HepG2 (cell line): ENCODE data around the gene DFFA. TPM values are rescaled to one million over a fixed set of nuclear protein-coding genes. Genes with fewer than 3 reads are reported as not detected.

ENCODE experiments used
- ISL2 ChIP-seq: sonication (generic); formaldehyde crosslinking; IDR thresholded peaks from 2 replicates; pipeline ENCODE4 v1.5.0; 2020; ENCODE audit warnings: missing genetic modification reagents
- ZC3H4 ChIP-seq: sonication (generic); formaldehyde crosslinking; IDR thresholded peaks from 2 replicates; pipeline ENCODE4 v1.4.0; 2020; ENCODE audit warnings: missing genetic modification reagents, borderline replicate concordance
- ZNF121 ChIP-seq: sonication (generic); formaldehyde crosslinking; IDR thresholded peaks from 2 replicates; pipeline ENCODE4 v1.5.0; 2020; ENCODE audit warnings: mild to moderate bottlenecking, missing genetic modification reagents
- ZNF780A ChIP-seq: sonication (generic); formaldehyde crosslinking; IDR thresholded peaks from 2 replicates; pipeline ENCODE4 v1.8.0; 2022; ENCODE audit warnings: mild to moderate bottlenecking, missing genetic modification reagents, moderate library complexity
- polyA plus RNA-seq, 8 experiments: library from polyadenylated mRNA; depleted of rRNA in 3 of 8; stranded (reverse) in 7 of 8; unstranded in 1 of 8; fragments of >200 nt; fragmentation: Illumina TruSeq in 4 of 8; extraction: Trizol in 4 of 8; gene quantifications; 2 replicates each; pipeline versions ENCODE4 v1.2.1 to v1.2.3, GENCODE V29; 2011 to 2016; ENCODE audit warnings: low read depth in 4 of 8, missing spikeins in 1 of 8, mixed read lengths in 1 of 8; ENCODE audit not compliant: insufficient read depth in 1 of 8
- total RNA-seq, 5 experiments: library from RNA; depleted of rRNA; stranded (reverse); fragments of >200 nt; fragmentation: Illumina TruSeq; extraction: Trizol; gene quantifications; 2 replicates each; pipeline ENCODE4 v1.2.3, GENCODE V29; 2016; ENCODE audit warnings: low read depth in 1 of 5
- TF ChIP-seq, protein P1 (sequence below): sonication (generic); formaldehyde crosslinking; IDR thresholded peaks from 2 replicates; pipeline ENCODE4 v1.9.0; 2021; ENCODE audit warnings: missing genetic modification reagents, borderline replicate concordance
- TF ChIP-seq, protein P2 (sequence below): sonication (generic); formaldehyde crosslinking; IDR thresholded peaks from 2 replicates; pipeline ENCODE4 v1.4.0; 2020; ENCODE audit warnings: mild to moderate bottlenecking, missing genetic modification reagents
- TF ChIP-seq, protein P3 (sequence below): sonication (generic); formaldehyde crosslinking; IDR thresholded peaks from 2 replicates; pipeline ENCODE4 v1.5.0; 2020; ENCODE audit warnings: missing genetic modification reagents
- TF ChIP-seq, protein P4 (sequence below): sonication (generic); formaldehyde crosslinking; IDR thresholded peaks from 2 replicates; pipeline ENCODE4 v1.4.0; 2020; ENCODE audit warnings: mild to moderate bottlenecking, low read depth, missing genetic modification reagents
- TF ChIP-seq, protein P5 (sequence below): sonication (generic); formaldehyde crosslinking; IDR thresholded peaks from 2 replicates; pipeline ENCODE4 v1.4.0; 2020; ENCODE audit warnings: missing genetic modification reagents
- TF ChIP-seq, protein P6 (sequence below): sonication (generic); formaldehyde crosslinking; IDR thresholded peaks from 2 replicates; pipeline ENCODE4 v1.4.0; 2020; ENCODE audit warnings: missing genetic modification reagents

DFFA gene
- total and polyA plus RNA-seq, 2 of the 13 experiments (the other 11 are each of a cell fraction or from before 2014, with no cell fraction given): 16.5 to 33.9 TPM

DNA sequence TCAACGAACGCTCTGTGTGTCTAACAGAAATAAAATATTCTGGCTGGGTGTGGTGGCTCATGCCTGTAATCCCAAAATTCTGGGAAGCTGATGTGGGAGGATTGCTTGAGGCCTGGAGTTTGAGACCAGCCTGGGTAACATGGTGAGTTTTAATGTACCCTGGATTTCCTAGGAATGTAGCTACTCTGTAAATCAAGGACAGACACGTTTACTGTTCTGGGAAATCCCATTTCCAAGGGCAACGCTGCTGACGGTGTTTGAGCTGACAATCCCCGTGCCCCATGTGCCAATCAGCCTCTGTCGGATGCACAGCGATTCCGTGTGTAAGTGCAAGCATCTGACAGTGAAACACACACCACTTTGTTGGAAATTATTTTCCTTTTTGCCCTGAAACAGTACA is 14.5 kb downstream of the DFFA start (continued):
- TF ChIP-seq, protein P1, sequence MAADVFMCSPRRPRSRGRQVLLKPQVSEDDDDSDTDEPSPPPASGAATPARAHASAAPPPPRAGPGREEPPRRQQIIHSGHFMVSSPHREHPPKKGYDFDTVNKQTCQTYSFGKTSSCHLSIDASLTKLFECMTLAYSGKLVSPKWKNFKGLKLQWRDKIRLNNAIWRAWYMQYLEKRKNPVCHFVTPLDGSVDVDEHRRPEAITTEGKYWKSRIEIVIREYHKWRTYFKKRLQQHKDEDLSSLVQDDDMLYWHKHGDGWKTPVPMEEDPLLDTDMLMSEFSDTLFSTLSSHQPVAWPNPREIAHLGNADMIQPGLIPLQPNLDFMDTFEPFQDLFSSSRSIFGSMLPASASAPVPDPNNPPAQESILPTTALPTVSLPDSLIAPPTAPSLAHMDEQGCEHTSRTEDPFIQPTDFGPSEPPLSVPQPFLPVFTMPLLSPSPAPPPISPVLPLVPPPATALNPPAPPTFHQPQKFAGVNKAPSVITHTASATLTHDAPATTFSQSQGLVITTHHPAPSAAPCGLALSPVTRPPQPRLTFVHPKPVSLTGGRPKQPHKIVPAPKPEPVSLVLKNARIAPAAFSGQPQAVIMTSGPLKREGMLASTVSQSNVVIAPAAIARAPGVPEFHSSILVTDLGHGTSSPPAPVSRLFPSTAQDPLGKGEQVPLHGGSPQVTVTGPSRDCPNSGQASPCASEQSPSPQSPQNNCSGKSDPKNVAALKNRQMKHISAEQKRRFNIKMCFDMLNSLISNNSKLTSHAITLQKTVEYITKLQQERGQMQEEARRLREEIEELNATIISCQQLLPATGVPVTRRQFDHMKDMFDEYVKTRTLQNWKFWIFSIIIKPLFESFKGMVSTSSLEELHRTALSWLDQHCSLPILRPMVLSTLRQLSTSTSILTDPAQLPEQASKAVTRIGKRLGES (CRISPR knock-in tag): no peak
- TF ChIP-seq, protein P2, sequence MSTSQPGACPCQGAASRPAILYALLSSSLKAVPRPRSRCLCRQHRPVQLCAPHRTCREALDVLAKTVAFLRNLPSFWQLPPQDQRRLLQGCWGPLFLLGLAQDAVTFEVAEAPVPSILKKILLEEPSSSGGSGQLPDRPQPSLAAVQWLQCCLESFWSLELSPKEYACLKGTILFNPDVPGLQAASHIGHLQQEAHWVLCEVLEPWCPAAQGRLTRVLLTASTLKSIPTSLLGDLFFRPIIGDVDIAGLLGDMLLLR (CRISPR knock-in tag): no peak
- TF ChIP-seq, protein P3, sequence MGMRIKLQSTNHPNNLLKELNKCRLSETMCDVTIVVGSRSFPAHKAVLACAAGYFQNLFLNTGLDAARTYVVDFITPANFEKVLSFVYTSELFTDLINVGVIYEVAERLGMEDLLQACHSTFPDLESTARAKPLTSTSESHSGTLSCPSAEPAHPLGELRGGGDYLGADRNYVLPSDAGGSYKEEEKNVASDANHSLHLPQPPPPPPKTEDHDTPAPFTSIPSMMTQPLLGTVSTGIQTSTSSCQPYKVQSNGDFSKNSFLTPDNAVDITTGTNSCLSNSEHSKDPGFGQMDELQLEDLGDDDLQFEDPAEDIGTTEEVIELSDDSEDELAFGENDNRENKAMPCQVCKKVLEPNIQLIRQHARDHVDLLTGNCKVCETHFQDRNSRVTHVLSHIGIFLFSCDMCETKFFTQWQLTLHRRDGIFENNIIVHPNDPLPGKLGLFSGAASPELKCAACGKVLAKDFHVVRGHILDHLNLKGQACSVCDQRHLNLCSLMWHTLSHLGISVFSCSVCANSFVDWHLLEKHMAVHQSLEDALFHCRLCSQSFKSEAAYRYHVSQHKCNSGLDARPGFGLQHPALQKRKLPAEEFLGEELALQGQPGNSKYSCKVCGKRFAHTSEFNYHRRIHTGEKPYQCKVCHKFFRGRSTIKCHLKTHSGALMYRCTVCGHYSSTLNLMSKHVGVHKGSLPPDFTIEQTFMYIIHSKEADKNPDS (CRISPR knock-in tag): no peak
- TF ChIP-seq, protein P4, sequence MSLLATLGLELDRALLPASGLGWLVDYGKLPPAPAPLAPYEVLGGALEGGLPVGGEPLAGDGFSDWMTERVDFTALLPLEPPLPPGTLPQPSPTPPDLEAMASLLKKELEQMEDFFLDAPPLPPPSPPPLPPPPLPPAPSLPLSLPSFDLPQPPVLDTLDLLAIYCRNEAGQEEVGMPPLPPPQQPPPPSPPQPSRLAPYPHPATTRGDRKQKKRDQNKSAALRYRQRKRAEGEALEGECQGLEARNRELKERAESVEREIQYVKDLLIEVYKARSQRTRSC (CRISPR knock-in tag): no peak
- TF ChIP-seq ISL2 (CRISPR knock-in tag) (no peak), ZC3H4 (CRISPR knock-in tag) (no peak), ZNF121 (CRISPR knock-in tag) (no peak), ZNF780A (no peak)
- TF ChIP-seq, protein P5, sequence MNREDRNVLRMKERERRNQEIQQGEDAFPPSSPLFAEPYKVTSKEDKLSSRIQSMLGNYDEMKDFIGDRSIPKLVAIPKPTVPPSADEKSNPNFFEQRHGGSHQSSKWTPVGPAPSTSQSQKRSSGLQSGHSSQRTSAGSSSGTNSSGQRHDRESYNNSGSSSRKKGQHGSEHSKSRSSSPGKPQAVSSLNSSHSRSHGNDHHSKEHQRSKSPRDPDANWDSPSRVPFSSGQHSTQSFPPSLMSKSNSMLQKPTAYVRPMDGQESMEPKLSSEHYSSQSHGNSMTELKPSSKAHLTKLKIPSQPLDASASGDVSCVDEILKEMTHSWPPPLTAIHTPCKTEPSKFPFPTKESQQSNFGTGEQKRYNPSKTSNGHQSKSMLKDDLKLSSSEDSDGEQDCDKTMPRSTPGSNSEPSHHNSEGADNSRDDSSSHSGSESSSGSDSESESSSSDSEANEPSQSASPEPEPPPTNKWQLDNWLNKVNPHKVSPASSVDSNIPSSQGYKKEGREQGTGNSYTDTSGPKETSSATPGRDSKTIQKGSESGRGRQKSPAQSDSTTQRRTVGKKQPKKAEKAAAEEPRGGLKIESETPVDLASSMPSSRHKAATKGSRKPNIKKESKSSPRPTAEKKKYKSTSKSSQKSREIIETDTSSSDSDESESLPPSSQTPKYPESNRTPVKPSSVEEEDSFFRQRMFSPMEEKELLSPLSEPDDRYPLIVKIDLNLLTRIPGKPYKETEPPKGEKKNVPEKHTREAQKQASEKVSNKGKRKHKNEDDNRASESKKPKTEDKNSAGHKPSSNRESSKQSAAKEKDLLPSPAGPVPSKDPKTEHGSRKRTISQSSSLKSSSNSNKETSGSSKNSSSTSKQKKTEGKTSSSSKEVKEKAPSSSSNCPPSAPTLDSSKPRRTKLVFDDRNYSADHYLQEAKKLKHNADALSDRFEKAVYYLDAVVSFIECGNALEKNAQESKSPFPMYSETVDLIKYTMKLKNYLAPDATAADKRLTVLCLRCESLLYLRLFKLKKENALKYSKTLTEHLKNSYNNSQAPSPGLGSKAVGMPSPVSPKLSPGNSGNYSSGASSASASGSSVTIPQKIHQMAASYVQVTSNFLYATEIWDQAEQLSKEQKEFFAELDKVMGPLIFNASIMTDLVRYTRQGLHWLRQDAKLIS: no peak
- TF ChIP-seq, protein P6, sequence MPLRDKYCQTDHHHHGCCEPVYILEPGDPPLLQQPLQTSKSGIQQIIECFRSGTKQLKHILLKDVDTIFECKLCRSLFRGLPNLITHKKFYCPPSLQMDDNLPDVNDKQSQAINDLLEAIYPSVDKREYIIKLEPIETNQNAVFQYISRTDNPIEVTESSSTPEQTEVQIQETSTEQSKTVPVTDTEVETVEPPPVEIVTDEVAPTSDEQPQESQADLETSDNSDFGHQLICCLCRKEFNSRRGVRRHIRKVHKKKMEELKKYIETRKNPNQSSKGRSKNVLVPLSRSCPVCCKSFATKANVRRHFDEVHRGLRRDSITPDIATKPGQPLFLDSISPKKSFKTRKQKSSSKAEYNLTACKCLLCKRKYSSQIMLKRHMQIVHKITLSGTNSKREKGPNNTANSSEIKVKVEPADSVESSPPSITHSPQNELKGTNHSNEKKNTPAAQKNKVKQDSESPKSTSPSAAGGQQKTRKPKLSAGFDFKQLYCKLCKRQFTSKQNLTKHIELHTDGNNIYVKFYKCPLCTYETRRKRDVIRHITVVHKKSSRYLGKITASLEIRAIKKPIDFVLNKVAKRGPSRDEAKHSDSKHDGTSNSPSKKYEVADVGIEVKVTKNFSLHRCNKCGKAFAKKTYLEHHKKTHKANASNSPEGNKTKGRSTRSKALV (CRISPR knock-in tag): no peak
